Panc1 (cell line): Measurements from ENCODE around the gene S100B.

Experiments used
- POLR2AphosphoS5 ChIP-seq: IDR thresholded peaks from 2 replicates; pipeline ENCODE4 v1.6.1; 2012; ENCODE audit warnings: mild to moderate bottlenecking, low read depth, low read length, moderate library complexity
- SIN3A ChIP-seq: IDR thresholded peaks from 2 replicates; pipeline ENCODE4 v1.6.1; 2012; ENCODE audit warnings: low read depth, mild to moderate bottlenecking, low read length, moderate library complexity, borderline replicate concordance; ENCODE audit not compliant: insufficient read depth
- TF ChIP-seq, protein P1 (sequence below): fragments of 450-650 bp; IDR thresholded peaks from 2 replicates; pipeline ENCODE4 v1.5.1; 2017; ENCODE audit warnings: mild to moderate bottlenecking

DNA sequence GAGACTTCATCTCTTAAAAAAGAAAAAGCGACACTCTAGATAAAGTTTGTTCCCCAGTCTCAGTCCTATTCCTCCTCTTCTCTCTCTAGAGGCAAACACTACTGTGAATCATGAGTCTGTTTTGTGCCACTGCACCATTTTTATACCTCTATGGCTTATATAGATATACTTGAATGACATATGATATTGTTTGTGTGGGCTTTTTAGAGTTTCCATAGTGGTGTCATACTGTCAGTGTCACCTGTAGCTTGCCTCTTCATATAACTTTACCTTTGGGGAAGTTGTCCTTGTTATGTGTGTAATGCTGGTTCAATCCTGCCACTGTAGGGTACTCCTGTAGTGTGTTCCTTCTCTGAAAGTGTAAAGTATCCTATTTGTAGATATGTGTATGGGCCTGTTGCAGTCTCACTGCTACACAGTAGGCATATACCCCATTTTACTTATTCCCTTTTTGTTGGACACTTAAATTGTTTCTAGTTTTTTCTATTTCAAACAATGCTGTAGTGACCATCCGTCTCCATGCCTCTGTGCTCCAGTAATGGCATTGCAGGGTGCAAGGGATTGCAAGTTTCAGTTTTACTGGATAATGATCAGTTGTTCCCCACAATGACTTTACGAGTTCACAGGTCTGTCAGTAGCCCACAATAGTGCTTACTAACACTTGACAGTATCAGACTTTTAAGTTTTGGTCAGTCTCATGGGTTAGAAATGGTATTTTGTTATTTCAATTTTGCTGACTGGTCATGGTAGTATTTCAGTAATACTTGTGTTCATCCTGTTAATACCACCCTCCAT is 33.3 kb upstream of the S100B start:
- no peak for TF ChIP-seq SIN3A
- TF ChIP-seq, protein P1, sequence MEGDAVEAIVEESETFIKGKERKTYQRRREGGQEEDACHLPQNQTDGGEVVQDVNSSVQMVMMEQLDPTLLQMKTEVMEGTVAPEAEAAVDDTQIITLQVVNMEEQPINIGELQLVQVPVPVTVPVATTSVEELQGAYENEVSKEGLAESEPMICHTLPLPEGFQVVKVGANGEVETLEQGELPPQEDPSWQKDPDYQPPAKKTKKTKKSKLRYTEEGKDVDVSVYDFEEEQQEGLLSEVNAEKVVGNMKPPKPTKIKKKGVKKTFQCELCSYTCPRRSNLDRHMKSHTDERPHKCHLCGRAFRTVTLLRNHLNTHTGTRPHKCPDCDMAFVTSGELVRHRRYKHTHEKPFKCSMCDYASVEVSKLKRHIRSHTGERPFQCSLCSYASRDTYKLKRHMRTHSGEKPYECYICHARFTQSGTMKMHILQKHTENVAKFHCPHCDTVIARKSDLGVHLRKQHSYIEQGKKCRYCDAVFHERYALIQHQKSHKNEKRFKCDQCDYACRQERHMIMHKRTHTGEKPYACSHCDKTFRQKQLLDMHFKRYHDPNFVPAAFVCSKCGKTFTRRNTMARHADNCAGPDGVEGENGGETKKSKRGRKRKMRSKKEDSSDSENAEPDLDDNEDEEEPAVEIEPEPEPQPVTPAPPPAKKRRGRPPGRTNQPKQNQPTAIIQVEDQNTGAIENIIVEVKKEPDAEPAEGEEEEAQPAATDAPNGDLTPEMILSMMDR = no peak
- TF ChIP-seq POLR2AphosphoS5 = no peak
